Epithelial cell of umbilical artery (primary cell): Measurements from ENCODE around the gene DEFB125. TPM values are rescaled to one million over a fixed set of nuclear protein-coding genes. Genes with fewer than 3 reads are reported as not detected.

Experiments
- total RNA-seq: library from RNA; depleted of rRNA; stranded (reverse); fragments of >200 nt; gene quantifications from 2 replicates; pipeline ENCODE4 v1.2.3, GENCODE V29; 2014

The DEFB125 gene
- not detected in 2 replicates for total RNA-seq

GRCh38 chr20:87401-87800 is at the start of gene DEFB125:
Gene DEFB125, plus strand, starts transcription at chr20:87672. Its CDS starts 38 bp downstream, at chr20:87710.

GRCh38 chr20:142290-142689 is 54.8 kb downstream of the DEFB125 start, which contains the start of gene DEFB126:
Gene DEFB126, plus strand, starts transcription at chr20:142590. Its CDS starts 39 bp downstream, at chr20:142629.

Other genes starting within 250 kb of the DEFB125 start
- gene DEFB126, start 54.9 kb downstream of the DEFB125 start, total RNA-seq: not detected in 2 replicates
- gene DEFB127, start 69.8 kb downstream of the DEFB125 start, total RNA-seq: not detected in 2 replicates
- not detected in 2 replicates for gene DEFB128, start 102.0 kb downstream of the DEFB125 start, total RNA-seq
- gene DEFB129, start 139.6 kb downstream of the DEFB125 start, total RNA-seq: not detected in 2 replicates
- not detected in 2 replicates for gene DEFB132, start 170.1 kb downstream of the DEFB125 start, total RNA-seq
- 1.6 and 4.7 TPM in 2 replicates for gene C20orf96, start 203.1 kb downstream of the DEFB125 start, total RNA-seq
- gene ZCCHC3, start 209.9 kb downstream of the DEFB125 start, total RNA-seq: 19.5 and 39.2 TPM in 2 replicates
- gene SOX12, start 237.9 kb downstream of the DEFB125 start, total RNA-seq: 3.6 and 6.2 TPM in 2 replicates